ENCODE data around the gene SIX6.

DNA sequence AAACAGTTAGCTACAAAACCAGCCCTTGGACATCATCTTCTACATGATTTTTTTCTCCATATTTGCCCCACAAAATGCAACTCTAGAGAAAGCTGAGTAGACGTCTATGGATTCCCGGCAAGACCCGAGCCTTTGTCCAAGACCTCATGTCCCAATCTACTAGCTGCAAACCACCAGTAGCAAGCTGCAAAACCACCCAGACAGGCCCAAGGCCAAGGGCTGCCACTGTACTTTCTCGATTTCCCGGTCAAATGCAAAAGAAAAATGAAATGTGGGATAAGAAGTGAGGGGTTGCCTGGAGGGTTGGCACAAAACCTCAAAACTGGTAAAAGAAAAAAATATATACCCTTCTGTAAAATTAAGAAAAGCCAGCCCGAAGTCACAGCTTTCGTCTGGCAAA lies 2.9 kb upstream of the SIX6 start:
- TF ChIP-seq, protein P1, sequence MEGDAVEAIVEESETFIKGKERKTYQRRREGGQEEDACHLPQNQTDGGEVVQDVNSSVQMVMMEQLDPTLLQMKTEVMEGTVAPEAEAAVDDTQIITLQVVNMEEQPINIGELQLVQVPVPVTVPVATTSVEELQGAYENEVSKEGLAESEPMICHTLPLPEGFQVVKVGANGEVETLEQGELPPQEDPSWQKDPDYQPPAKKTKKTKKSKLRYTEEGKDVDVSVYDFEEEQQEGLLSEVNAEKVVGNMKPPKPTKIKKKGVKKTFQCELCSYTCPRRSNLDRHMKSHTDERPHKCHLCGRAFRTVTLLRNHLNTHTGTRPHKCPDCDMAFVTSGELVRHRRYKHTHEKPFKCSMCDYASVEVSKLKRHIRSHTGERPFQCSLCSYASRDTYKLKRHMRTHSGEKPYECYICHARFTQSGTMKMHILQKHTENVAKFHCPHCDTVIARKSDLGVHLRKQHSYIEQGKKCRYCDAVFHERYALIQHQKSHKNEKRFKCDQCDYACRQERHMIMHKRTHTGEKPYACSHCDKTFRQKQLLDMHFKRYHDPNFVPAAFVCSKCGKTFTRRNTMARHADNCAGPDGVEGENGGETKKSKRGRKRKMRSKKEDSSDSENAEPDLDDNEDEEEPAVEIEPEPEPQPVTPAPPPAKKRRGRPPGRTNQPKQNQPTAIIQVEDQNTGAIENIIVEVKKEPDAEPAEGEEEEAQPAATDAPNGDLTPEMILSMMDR (IDR thresholded peaks at IDR 0.05) = no peak
- TF ChIP-seq POLR2A (IDR thresholded peaks at IDR 0.05) (no peak), POLR2AphosphoS5 (IDR thresholded peaks at IDR 0.05; ENCODE audit: insufficient read depth in 1 of 2, low read depth in 1 of 2) (no peak)

Measured in vagina (tissue), 2 donors.